ENCODE measurements around the gene SH3GLB1. TPM values are rescaled to one million over a fixed set of nuclear protein-coding genes. Genes with fewer than 3 reads are reported as not detected.

The SH3GLB1 gene
- total RNA-seq, 1 experiment from 2014 or later: 42.4 TPM

DNA sequence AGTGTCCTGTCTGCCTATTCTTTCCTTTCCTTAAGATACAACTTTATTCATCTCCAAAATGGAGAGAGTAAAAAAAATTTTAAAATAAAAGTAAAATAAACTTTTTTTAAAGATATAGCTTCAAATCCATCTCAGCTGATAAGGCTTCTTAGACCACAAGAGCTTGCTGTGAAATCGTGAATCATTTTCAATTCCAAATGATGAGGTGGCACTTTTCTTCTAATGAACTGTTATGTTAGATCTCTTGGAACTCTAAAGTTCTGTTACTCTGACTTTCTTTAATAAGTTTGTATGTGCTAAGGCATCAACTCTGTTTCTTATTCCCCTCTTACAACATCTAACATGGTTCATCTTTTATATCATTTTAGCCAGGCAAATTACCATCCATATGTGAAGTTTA is 4.5 kb downstream of the SH3GLB1 start:
- H3K4me1 ChIP-seq (ENCODE audit: control insufficient read depth in 1 of 2, insufficient read depth in 2 of 2, low read length in 2 of 2): peaks cover 0 to 10% of the 10 kb centered on the region in 2 experiments; a peak in 2 of 4 replicates
- H3K79me2 ChIP-seq (ENCODE audit: insufficient read depth, low read length): peaks cover 82% of the 10 kb centered on the region
- H3K9me3 ChIP-seq (ENCODE audit: control insufficient read depth in 1 of 2, insufficient read depth in 1 of 2, low read depth in 1 of 2, low read length in 2 of 2): no peaks in the 10 kb centered on the region
- ChIA-PET RAD21 (ENCODE audit: low non-redundant PET in 1 of 2, low total read pairs in 2 of 2, uncharacterized antibody in 2 of 2, unreplicated experiment in 2 of 2) (no interaction called here), POLR2A (no interaction called here), CTCF (no interaction called here)
- TF ChIP-seq, protein P1, sequence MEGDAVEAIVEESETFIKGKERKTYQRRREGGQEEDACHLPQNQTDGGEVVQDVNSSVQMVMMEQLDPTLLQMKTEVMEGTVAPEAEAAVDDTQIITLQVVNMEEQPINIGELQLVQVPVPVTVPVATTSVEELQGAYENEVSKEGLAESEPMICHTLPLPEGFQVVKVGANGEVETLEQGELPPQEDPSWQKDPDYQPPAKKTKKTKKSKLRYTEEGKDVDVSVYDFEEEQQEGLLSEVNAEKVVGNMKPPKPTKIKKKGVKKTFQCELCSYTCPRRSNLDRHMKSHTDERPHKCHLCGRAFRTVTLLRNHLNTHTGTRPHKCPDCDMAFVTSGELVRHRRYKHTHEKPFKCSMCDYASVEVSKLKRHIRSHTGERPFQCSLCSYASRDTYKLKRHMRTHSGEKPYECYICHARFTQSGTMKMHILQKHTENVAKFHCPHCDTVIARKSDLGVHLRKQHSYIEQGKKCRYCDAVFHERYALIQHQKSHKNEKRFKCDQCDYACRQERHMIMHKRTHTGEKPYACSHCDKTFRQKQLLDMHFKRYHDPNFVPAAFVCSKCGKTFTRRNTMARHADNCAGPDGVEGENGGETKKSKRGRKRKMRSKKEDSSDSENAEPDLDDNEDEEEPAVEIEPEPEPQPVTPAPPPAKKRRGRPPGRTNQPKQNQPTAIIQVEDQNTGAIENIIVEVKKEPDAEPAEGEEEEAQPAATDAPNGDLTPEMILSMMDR (IDR thresholded peaks at IDR 0.05 in 2 of 3, conservative IDR thresholded peaks at IDR 0.05 in 1 of 3; ENCODE audit: borderline replicate concordance in 1 of 3, insufficient read depth in 1 of 3, low read depth in 2 of 3, low read length in 2 of 3): no peak
- TF ChIP-seq, protein P2, sequence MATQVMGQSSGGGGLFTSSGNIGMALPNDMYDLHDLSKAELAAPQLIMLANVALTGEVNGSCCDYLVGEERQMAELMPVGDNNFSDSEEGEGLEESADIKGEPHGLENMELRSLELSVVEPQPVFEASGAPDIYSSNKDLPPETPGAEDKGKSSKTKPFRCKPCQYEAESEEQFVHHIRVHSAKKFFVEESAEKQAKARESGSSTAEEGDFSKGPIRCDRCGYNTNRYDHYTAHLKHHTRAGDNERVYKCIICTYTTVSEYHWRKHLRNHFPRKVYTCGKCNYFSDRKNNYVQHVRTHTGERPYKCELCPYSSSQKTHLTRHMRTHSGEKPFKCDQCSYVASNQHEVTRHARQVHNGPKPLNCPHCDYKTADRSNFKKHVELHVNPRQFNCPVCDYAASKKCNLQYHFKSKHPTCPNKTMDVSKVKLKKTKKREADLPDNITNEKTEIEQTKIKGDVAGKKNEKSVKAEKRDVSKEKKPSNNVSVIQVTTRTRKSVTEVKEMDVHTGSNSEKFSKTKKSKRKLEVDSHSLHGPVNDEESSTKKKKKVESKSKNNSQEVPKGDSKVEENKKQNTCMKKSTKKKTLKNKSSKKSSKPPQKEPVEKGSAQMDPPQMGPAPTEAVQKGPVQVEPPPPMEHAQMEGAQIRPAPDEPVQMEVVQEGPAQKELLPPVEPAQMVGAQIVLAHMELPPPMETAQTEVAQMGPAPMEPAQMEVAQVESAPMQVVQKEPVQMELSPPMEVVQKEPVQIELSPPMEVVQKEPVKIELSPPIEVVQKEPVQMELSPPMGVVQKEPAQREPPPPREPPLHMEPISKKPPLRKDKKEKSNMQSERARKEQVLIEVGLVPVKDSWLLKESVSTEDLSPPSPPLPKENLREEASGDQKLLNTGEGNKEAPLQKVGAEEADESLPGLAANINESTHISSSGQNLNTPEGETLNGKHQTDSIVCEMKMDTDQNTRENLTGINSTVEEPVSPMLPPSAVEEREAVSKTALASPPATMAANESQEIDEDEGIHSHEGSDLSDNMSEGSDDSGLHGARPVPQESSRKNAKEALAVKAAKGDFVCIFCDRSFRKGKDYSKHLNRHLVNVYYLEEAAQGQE (IDR thresholded peaks at IDR 0.05; ENCODE audit: low read depth): no peak
- TF ChIP-seq, protein P3, sequence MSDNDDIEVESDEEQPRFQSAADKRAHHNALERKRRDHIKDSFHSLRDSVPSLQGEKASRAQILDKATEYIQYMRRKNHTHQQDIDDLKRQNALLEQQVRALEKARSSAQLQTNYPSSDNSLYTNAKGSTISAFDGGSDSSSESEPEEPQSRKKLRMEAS (IDR thresholded peaks at IDR 0.05): no peak
- TF ChIP-seq ELF1 (IDR thresholded peaks at IDR 0.05; ENCODE audit: borderline replicate concordance, low read depth) (no peak), EGR1 (IDR thresholded peaks at IDR 0.05; ENCODE audit: low read depth) (no peak), ZNF274 (IDR thresholded peaks at IDR 0.05; ENCODE audit: low read depth, low read length) (no peak), ZFX (IDR thresholded peaks at IDR 0.05) (no peak), YY1 (IDR thresholded peaks at IDR 0.05; ENCODE audit: extremely low read depth, insufficient replicate concordance, low read depth, low read length) (no peak), TCF7L2 (IDR thresholded peaks at IDR 0.05; ENCODE audit: borderline replicate concordance, extremely low read depth, insufficient read depth, insufficient read length) (no peak)
- TF ChIP-seq, protein P4, sequence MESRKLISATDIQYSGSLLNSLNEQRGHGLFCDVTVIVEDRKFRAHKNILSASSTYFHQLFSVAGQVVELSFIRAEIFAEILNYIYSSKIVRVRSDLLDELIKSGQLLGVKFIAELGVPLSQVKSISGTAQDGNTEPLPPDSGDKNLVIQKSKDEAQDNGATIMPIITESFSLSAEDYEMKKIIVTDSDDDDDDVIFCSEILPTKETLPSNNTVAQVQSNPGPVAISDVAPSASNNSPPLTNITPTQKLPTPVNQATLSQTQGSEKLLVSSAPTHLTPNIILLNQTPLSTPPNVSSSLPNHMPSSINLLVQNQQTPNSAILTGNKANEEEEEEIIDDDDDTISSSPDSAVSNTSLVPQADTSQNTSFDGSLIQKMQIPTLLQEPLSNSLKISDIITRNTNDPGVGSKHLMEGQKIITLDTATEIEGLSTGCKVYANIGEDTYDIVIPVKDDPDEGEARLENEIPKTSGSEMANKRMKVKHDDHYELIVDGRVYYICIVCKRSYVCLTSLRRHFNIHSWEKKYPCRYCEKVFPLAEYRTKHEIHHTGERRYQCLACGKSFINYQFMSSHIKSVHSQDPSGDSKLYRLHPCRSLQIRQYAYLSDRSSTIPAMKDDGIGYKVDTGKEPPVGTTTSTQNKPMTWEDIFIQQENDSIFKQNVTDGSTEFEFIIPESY (IDR thresholded peaks at IDR 0.05; ENCODE audit: extremely low read depth, insufficient replicate concordance, low read length): no peak
- no peak overlapping the region for H3K27ac ChIP-seq (ENCODE audit: low read depth, low read length)
- no peaks in the 10 kb centered on the region for H3K27me3 ChIP-seq (ENCODE audit: insufficient read depth, low read length)
- H2AFZ ChIP-seq (ENCODE audit: low read depth, low read length, poor library complexity, severe bottlenecking): no peak overlapping the region
- H3K9ac ChIP-seq (ENCODE audit: low read length): no peak overlapping the region
- BruUV-seq (replicated peaks): no TSS peak
- H3K4me2 ChIP-seq (ENCODE audit: low read length): no peak overlapping the region
- ATAC-seq: no peak
- no peak overlapping the region for H3K4me3 ChIP-seq (replicated peaks in 1 of 2; ENCODE audit: low read depth in 1 of 2, low read length in 2 of 2)
- DNase-seq (ENCODE audit: low read depth, low spot score): no peak
- H3K36me3 ChIP-seq (ENCODE audit: control insufficient read depth in 1 of 2, insufficient read depth in 2 of 2, low read length in 2 of 2): no peaks in the 10 kb centered on the region
- no peaks in the 10 kb centered on the region for H3K9me2 ChIP-seq (ENCODE audit: insufficient read depth)
- H4K20me1 ChIP-seq (ENCODE audit: insufficient read depth): no peaks in the 10 kb centered on the region
- intact Hi-C loops (cut with micrococcal nuclease): no loop called here
